HG02938 (cell line): Measurements from ENCODE around the gene PKM.

ENCODE experiments used
- ATAC-seq: cut with Tn5 transposase; IDR thresholded peaks from one replicate; pipeline ENCODE4 v1.9.1; 2021; ENCODE audit warnings: mild to moderate bottlenecking, moderate library complexity; ENCODE audit not compliant: unreplicated experiment

PKM gene

GRCh38 chr15:72236381-72237003 lies 5.5 kb upstream of the PKM start:
- no peak for ATAC-seq

- no peak for ATAC-seq
Observed at GRCh38 chr15:72235298-72235697, 4.3 kb upstream of the PKM start.

GRCh38 chr15:72233769-72234168 lies 2.8 kb upstream of the PKM start:
- ATAC-seq, result no peak

GRCh38 chr15:72231833-72232478 lies 966 bp upstream of the PKM start:
- ATAC-seq, result no peak

GRCh38 chr15:72230197-72231065 lies 559 bp downstream of the PKM start:
- no peak for ATAC-seq

GRCh38 chr15:72229947-72230196 lies 1.1 kb downstream of the PKM start:
- no peak for ATAC-seq

GRCh38 chr15:72229076-72229946 lies 1.7 kb downstream of the PKM start:
- ATAC-seq, result no peak

GRCh38 chr15:72227720-72228119 lies 3.3 kb downstream of the PKM start:
- ATAC-seq, result no peak

GRCh38 chr15:72227192-72227586 lies 3.8 kb downstream of the PKM start:
- ATAC-seq, result no peak

- ATAC-seq, result no peak
Observed at GRCh38 chr15:72223278-72223677, 7.7 kb downstream of the PKM start.

GRCh38 chr15:72222393-72222792 lies 8.6 kb downstream of the PKM start:
- no peak for ATAC-seq

GRCh38 chr15:72220687-72221086 lies 10.3 kb downstream of the PKM start:
- ATAC-seq, result no peak

GRCh38 chr15:72217216-72217615 lies 13.8 kb downstream of the PKM start:
- ATAC-seq, result no peak

- no peak for ATAC-seq
Observed at GRCh38 chr15:72216079-72216478, 14.9 kb downstream of the PKM start.

- no peak for ATAC-seq
Observed at GRCh38 chr15:72207558-72208085, 23.4 kb downstream of the PKM start.

- ATAC-seq, result no peak
Observed at GRCh38 chr15:72206677-72207000, 24.4 kb downstream of the PKM start.

- no peak for ATAC-seq
Observed at GRCh38 chr15:72205896-72206676, 24.9 kb downstream of the PKM start.

- no peak for ATAC-seq
Observed at GRCh38 chr15:72205273-72205672, 25.7 kb downstream of the PKM start.

GRCh38 chr15:72203507-72203837 lies 27.5 kb downstream of the PKM start:
- no peak for ATAC-seq

- no peak for ATAC-seq
Observed at GRCh38 chr15:72202801-72203506, 28.0 kb downstream of the PKM start.
